ENCODE measurements around the gene IMMP2L. TPM values are rescaled to one million over a fixed set of nuclear protein-coding genes. Genes with fewer than 3 reads are reported as not detected.

The IMMP2L gene
- polyA plus RNA-seq, 1 of the 3 experiments (the other 2 are of a cell fraction): 10.7 TPM

DNA sequence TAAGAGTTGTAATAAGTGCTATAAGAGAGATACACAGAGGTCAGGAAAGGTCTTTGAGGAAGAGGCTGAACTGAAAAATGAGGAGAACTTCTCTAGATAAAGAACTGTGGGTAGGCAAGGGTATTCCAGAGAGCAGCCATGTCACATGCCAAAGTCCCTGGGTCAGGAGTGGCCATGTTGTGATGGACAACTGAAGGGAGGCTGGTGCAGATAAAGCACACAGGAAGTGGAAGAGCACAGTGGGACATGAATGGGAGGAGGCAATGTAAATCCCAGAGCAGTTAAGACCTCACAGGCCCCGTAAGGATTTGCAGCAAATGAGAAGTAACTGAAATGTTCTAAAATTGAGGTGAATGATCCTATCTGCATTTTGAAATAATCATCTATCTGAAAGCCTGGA, 37.2 kb downstream of the IMMP2L start:
- ChIA-PET CTCF (no interaction called here), POLR2A (no interaction called here)
- no peaks in the 10 kb centered on the region for H3K79me2 ChIP-seq (ENCODE audit: insufficient read depth)
- H3K4me2 ChIP-seq: no peak overlapping the region
- peaks cover 9% of the 10 kb centered on the region for H3F3A ChIP-seq (replicated peaks; ENCODE audit: insufficient read depth)
- no peaks in the 10 kb centered on the region for H3K9me2 ChIP-seq
- H3K4me1 ChIP-seq (ENCODE audit: control insufficient read depth in 1 of 2, insufficient read depth in 2 of 2, low read depth in 1 of 2, low read length in 1 of 2): peaks cover 5 to 6% of the 10 kb centered on the region in 2 experiments; a peak in 3 of 4 replicates
- H3K27ac ChIP-seq (ENCODE audit: low read depth in 2 of 2, low read length in 1 of 2): no peak overlapping the region; a peak in 1 of 4 replicates
- 97% methylated on average over 1 of the region's 1 CpG for WGBS (ENCODE audit: low lambda C conversion rate)
- no peak overlapping the region for H3K4me3 ChIP-seq (ENCODE audit: low read depth in 2 of 2, low read length in 1 of 2)
- no peaks in the 10 kb centered on the region for H3K27me3 ChIP-seq (ENCODE audit: insufficient read depth)
- H3K9me3 ChIP-seq: no peaks in the 10 kb centered on the region
- H3K9ac ChIP-seq: no peak overlapping the region
- H2AFZ ChIP-seq (ENCODE audit: low read depth): no peak overlapping the region
- no peak for DNase-seq
- H3K36me3 ChIP-seq (replicated peaks in 1 of 2; ENCODE audit: control insufficient read depth in 1 of 2, insufficient read depth in 2 of 2, low read length in 1 of 2): peaks cover 0 to 8% of the 10 kb centered on the region in 2 experiments
- H4K20me1 ChIP-seq (ENCODE audit: insufficient read depth): no peaks in the 10 kb centered on the region
- TF ChIP-seq RCOR1 (IDR thresholded peaks at IDR 0.05; ENCODE audit: low read length): no peak
- TF ChIP-seq ELF1 (IDR thresholded peaks at IDR 0.05): no peak
- no peak for TF ChIP-seq JUND (IDR thresholded peaks at IDR 0.05)
- no peak for TF ChIP-seq FOXM1 (IDR thresholded peaks at IDR 0.05; ENCODE audit: low read depth)
- TF ChIP-seq RFX5 (IDR thresholded peaks at IDR 0.05; ENCODE audit: low read length): no peak

DNA sequence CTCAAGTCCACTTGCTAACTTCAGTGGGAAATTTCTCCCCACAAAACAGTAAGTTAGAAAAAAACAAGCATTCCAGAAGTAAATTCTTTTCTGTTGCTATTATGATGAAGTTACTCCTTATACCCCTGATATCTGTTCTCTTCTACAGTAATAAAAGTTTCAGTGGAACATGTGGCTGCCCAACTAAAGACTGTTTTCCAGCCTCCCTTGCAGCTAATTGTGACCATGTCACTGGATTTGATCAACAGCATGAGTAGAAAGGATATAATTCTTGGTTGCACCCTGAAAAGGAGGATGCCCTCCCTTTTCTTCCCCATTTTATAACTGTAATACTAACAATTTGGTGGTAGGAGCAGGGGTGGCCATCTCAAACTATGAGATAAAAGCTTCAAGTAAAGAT, 40.6 kb downstream of the IMMP2L start:
- ChIA-PET POLR2A (no interaction called here), CTCF (interaction anchor here (1.0 to 1.2 kb wide), 2 partner anchors 11 to 14 kb away, joined by 3 read pairs; no protein-coding TSS in a partner anchor)

More for the DNA sequence above, 40.6 kb downstream of the IMMP2L start:
- H3K36me3 ChIP-seq (replicated peaks in 1 of 2; ENCODE audit: control insufficient read depth in 1 of 2, insufficient read depth in 2 of 2, low read length in 1 of 2): peaks cover 0 to 19% of the 10 kb centered on the region in 2 experiments
- H3K9ac ChIP-seq: no peak overlapping the region
- no peaks in the 10 kb centered on the region for H3F3A ChIP-seq (replicated peaks; ENCODE audit: insufficient read depth)
- no peaks in the 10 kb centered on the region for H3K9me3 ChIP-seq
- H4K20me1 ChIP-seq (ENCODE audit: insufficient read depth): no peaks in the 10 kb centered on the region
- peaks cover 0 to 2% of the 10 kb centered on the region in 2 experiments; a peak in 1 of 4 replicates for H3K4me1 ChIP-seq (ENCODE audit: control insufficient read depth in 1 of 2, insufficient read depth in 2 of 2, low read depth in 1 of 2, low read length in 1 of 2)
- H3K27ac ChIP-seq (ENCODE audit: low read depth in 2 of 2, low read length in 1 of 2): no peak overlapping the region
- no peaks in the 10 kb centered on the region for H3K79me2 ChIP-seq (ENCODE audit: insufficient read depth)
- no peak overlapping the region for H2AFZ ChIP-seq (ENCODE audit: low read depth)
- no peaks in the 10 kb centered on the region for H3K27me3 ChIP-seq (ENCODE audit: insufficient read depth)
- TF ChIP-seq EP300 (IDR thresholded peaks at IDR 0.05; ENCODE audit: borderline replicate concordance in 1 of 2, low read depth in 1 of 2, low read length in 1 of 2) (no peak), RXRA (IDR thresholded peaks at IDR 0.05; ENCODE audit: borderline replicate concordance, low read depth) (no peak), MXI1 (IDR thresholded peaks at IDR 0.05; ENCODE audit: low read depth, low read length) (no peak), CHD2 (IDR thresholded peaks at IDR 0.05; ENCODE audit: low read length, partially characterized antibody) (no peak), TCF12 (IDR thresholded peaks at IDR 0.05) (no peak), SMC3 (IDR thresholded peaks at IDR 0.05; ENCODE audit: low read depth, low read length) (no peak), GABPA (IDR thresholded peaks at IDR 0.05; ENCODE audit: low read depth) (no peak), RAD21 (IDR thresholded peaks at IDR 0.05; ENCODE audit: low read length) (no peak), FOXM1 (IDR thresholded peaks at IDR 0.05; ENCODE audit: low read depth) (no peak), TEAD4 (IDR thresholded peaks at IDR 0.05; ENCODE audit: borderline replicate concordance, insufficient read depth) (no peak), NRF1 (IDR thresholded peaks at IDR 0.05; ENCODE audit: low read depth, low read length) (no peak), JUND (IDR thresholded peaks at IDR 0.05) (no peak), RCOR1 (IDR thresholded peaks at IDR 0.05; ENCODE audit: low read length) (no peak), GATA2 (CRISPR knock-in tag; IDR thresholded peaks at IDR 0.05) (no peak), SIN3A (IDR thresholded peaks at IDR 0.05; ENCODE audit: borderline replicate concordance, low read depth, low read length) (no peak)
- TF ChIP-seq, protein P1, sequence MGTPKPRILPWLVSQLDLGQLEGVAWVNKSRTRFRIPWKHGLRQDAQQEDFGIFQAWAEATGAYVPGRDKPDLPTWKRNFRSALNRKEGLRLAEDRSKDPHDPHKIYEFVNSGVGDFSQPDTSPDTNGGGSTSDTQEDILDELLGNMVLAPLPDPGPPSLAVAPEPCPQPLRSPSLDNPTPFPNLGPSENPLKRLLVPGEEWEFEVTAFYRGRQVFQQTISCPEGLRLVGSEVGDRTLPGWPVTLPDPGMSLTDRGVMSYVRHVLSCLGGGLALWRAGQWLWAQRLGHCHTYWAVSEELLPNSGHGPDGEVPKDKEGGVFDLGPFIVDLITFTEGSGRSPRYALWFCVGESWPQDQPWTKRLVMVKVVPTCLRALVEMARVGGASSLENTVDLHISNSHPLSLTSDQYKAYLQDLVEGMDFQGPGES (IDR thresholded peaks at IDR 0.05; ENCODE audit: low read depth, low read length): no peak
- TF ChIP-seq, protein P2, sequence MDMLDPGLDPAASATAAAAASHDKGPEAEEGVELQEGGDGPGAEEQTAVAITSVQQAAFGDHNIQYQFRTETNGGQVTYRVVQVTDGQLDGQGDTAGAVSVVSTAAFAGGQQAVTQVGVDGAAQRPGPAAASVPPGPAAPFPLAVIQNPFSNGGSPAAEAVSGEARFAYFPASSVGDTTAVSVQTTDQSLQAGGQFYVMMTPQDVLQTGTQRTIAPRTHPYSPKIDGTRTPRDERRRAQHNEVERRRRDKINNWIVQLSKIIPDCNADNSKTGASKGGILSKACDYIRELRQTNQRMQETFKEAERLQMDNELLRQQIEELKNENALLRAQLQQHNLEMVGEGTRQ (IDR thresholded peaks at IDR 0.05; ENCODE audit: borderline replicate concordance, low read depth, low read length): no peak
- TF ChIP-seq, protein P3, sequence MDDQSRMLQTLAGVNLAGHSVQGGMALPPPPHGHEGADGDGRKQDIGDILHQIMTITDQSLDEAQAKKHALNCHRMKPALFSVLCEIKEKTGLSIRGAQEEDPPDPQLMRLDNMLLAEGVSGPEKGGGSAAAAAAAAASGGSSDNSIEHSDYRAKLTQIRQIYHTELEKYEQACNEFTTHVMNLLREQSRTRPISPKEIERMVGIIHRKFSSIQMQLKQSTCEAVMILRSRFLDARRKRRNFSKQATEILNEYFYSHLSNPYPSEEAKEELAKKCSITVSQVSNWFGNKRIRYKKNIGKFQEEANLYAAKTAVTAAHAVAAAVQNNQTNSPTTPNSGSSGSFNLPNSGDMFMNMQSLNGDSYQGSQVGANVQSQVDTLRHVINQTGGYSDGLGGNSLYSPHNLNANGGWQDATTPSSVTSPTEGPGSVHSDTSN (IDR thresholded peaks at IDR 0.05): no peak
- DNase-seq: no peak
- no peak overlapping the region for H3K4me3 ChIP-seq (ENCODE audit: low read depth in 2 of 2, low read length in 1 of 2)
- no peak overlapping the region for H3K4me2 ChIP-seq
- no peaks in the 10 kb centered on the region for H3K9me2 ChIP-seq

All from SK-N-SH (cell line).